NT2/D1 (cell line): Measurements from ENCODE around the gene KPNA2.

Source experiments
- DNase-seq: peaks from one replicate; pipeline ENCODE4 v3.0.0-alpha.2; 2011; ENCODE audit warnings: low read depth, low spot score
- H3K27me3 ChIP-seq: 2 replicates; pipeline ENCODE4 v1.6.0; 2011; ENCODE audit warnings: mild to moderate bottlenecking; ENCODE audit not compliant: insufficient read length, insufficient read depth
- H3K36me3 ChIP-seq: 2 replicates; pipeline ENCODE4 v1.6.1; 2011; ENCODE audit warnings: mild to moderate bottlenecking, low read length, mixed read lengths; ENCODE audit not compliant: insufficient read depth, insufficient read length
- H3K4me1 ChIP-seq: 2 replicates; pipeline ENCODE4 v1.5.1; 2011; ENCODE audit not compliant: insufficient read depth, insufficient read length
- H3K4me3 ChIP-seq: 2 replicates; pipeline ENCODE4 v1.5.1; 2011; ENCODE audit warnings: low read depth; ENCODE audit not compliant: insufficient read length
- H3K9ac ChIP-seq: 2 replicates; pipeline ENCODE4 v1.6.0; 2011; ENCODE audit warnings: low read depth; ENCODE audit not compliant: insufficient read length
- H3K9me3 ChIP-seq: 2 replicates; pipeline ENCODE4 v1.5.1; 2011; ENCODE audit warnings: mild to moderate bottlenecking, low read length; ENCODE audit not compliant: insufficient read depth
- SUZ12 ChIP-seq: IDR thresholded peaks from 2 replicates; pipeline ENCODE4 v1.6.1; 2011; ENCODE audit not compliant: insufficient read length, insufficient read depth; ENCODE audit errors: extremely low read depth
- YY1 ChIP-seq: IDR thresholded peaks from 2 replicates; pipeline ENCODE4 v1.6.1; 2011; ENCODE audit not compliant: insufficient read length, insufficient read depth
- ZNF274 ChIP-seq: IDR thresholded peaks from 2 replicates; pipeline ENCODE4 v1.6.1; 2011; ENCODE audit warnings: mild to moderate bottlenecking, low read depth, low read length

The KPNA2 gene

GRCh38 chr17:68035523-68036303, at the start of gene KPNA2:
KPNA2 (plus strand) TSS chr17:68035735; CDS start chr17:68037133, 1,398 bp downstream.
- H3K36me3 ChIP-seq: peaks cover 47% of the 10 kb centered on the region
- DNase-seq: peak; percentile 93

GRCh38 chr17:67990909-67991308, 44.6 kb upstream of the KPNA2 start:
- Histone ChIP-seq H3K9me3 (no peaks in the 10 kb centered on the region), H3K9ac (no peak overlapping the region), H3K27me3 (peaks cover 11% of the 10 kb centered on the region), H3K4me1 (peaks cover 3% of the 10 kb centered on the region), H3K4me3 (no peak overlapping the region), H3K36me3 (peaks cover 5% of the 10 kb centered on the region)
- DNase-seq: no peak
- no peak for TF ChIP-seq ZNF274
- no peak for TF ChIP-seq YY1
- TF ChIP-seq SUZ12: no peak

More at GRCh38 chr17:68035523-68036303, at the start of gene KPNA2:
- no peak for TF ChIP-seq ZNF274
- no peak for TF ChIP-seq YY1
- H3K9me3 ChIP-seq: no peaks in the 10 kb centered on the region
- H3K27me3 ChIP-seq: no peaks in the 10 kb centered on the region
- H3K9ac ChIP-seq: peak within 1 kb of the TSS; percentile 100
- peak within 1 kb of the TSS; percentile 99 for H3K4me3 ChIP-seq
- no peaks in the 10 kb centered on the region for H3K4me1 ChIP-seq

GRCh38 chr17:67992548-67993152, 42.9 kb upstream of the KPNA2 start:
- Histone ChIP-seq H3K9ac (peak overlapping the region; percentile 90), H3K4me1 (peaks cover 3% of the 10 kb centered on the region), H3K9me3 (no peaks in the 10 kb centered on the region), H3K4me3 (peak overlapping the region; percentile 90), H3K27me3 (peaks cover 20% of the 10 kb centered on the region), H3K36me3 (peaks cover 5% of the 10 kb centered on the region)
- TF ChIP-seq YY1 (no peak), SUZ12 (no peak), ZNF274 (no peak)
- no peak for DNase-seq

- Histone ChIP-seq H3K4me1 (peaks cover 3% of the 10 kb centered on the region), H3K36me3 (peaks cover 5% of the 10 kb centered on the region), H3K9me3 (no peaks in the 10 kb centered on the region), H3K9ac (peak overlapping the region; percentile 90), H3K4me3 (peak overlapping the region; percentile 90), H3K27me3 (peaks cover 20% of the 10 kb centered on the region)
- DNase-seq: no peak
- TF ChIP-seq YY1: no peak
- TF ChIP-seq ZNF274: no peak
- TF ChIP-seq SUZ12: no peak
Measured at GRCh38 chr17:67993153-67993997, 42.2 kb upstream of the KPNA2 start.

DNA sequence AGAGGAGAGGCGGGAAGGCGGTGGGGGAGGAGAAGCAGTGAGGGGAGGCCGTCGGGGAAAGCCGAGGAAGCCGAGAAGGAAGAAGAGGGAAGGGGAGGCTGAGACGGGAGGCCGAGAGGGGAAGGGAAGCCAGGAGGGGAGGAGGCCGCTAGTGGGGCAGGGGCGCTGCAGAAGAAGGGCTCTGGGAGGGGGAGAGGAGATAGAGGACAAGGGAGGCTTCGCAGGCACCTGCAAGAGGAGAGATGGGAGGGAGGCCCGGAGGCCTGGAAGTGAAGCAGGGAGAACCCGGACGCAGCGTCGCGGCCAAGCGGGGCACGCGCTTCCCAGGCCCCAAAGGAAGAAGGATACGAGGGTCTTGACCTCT, 41.6 kb upstream of the KPNA2 start:
- H3K27me3 ChIP-seq: peaks cover 20% of the 10 kb centered on the region
- TF ChIP-seq YY1 (no peak), ZNF274 (no peak), SUZ12 (no peak)
- peak overlapping the region; percentile 73 for H3K4me3 ChIP-seq
- peaks cover 5% of the 10 kb centered on the region for H3K36me3 ChIP-seq
- peaks cover 3% of the 10 kb centered on the region for H3K4me1 ChIP-seq
- H3K9ac ChIP-seq: peak overlapping the region; percentile 87
- DNase-seq: no peak
- no peaks in the 10 kb centered on the region for H3K9me3 ChIP-seq

- no peaks in the 10 kb centered on the region for H3K9me3 ChIP-seq
- peaks cover 3% of the 10 kb centered on the region for H3K4me1 ChIP-seq
- H3K4me3 ChIP-seq: peak overlapping the region; percentile 44
- no peak for DNase-seq
- peak overlapping the region; percentile 72 for H3K9ac ChIP-seq
- TF ChIP-seq SUZ12: no peak
- TF ChIP-seq ZNF274: no peak
- no peak for TF ChIP-seq YY1
- peaks cover 5% of the 10 kb centered on the region for H3K36me3 ChIP-seq
- H3K27me3 ChIP-seq: peaks cover 20% of the 10 kb centered on the region
Measured at GRCh38 chr17:67994817-67995569, 40.5 kb upstream of the KPNA2 start.
